ENCODE results near the gene MCCC1.
"Not testable (repeated sequence)": the region's sequence is repeated elsewhere in the genome, so short reads cannot be mapped to it uniquely, and the experiment has no call there.

Gene MCCC1

DNA sequence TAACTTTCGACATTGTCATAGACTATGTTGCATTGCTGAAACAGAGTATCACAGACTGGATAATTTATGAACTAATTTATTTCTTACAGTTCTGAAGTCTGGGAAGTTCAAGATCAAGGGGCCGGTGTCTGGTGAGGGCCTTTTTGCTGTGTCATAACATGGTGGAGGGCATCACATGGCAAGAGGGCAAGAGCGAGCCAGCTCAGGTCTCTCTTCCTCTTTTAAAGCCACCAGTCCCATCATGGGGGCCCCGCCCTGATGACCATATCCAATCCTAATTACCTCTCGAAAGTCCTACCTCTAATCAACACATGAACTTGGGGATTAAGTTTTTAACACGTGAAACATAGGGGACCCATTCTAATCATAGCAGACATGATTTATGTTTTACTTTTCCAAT, 85.4 kb downstream of the MCCC1 start:
- Histone ChIP-seq H3K4me3 (ENCODE audit: low read length) (no peak overlapping the region), H3K4me1 (ENCODE audit: control insufficient read depth, insufficient read depth, low read length) (no peaks in the 10 kb centered on the region), H3K9me3 (ENCODE audit: control insufficient read depth, low read length) (no peaks in the 10 kb centered on the region), H3K36me3 (ENCODE audit: control insufficient read depth, insufficient read depth, low read length, severe bottlenecking) (peaks cover 43% of the 10 kb centered on the region), H3K9ac (ENCODE audit: low read length) (no peak overlapping the region), H3K27me3 (replicated peaks; ENCODE audit: control insufficient read depth, insufficient read depth, low read length) (no peaks in the 10 kb centered on the region)
- no peak for DNase-seq (ENCODE audit: low read depth)

GRCh38 chr3:183013074-183013473, 86.2 kb downstream of the MCCC1 start:
- DNase-seq (ENCODE audit: low read depth): no peak
- no peaks in the 10 kb centered on the region for H3K27me3 ChIP-seq (replicated peaks; ENCODE audit: control insufficient read depth, insufficient read depth, low read length)
- no peak overlapping the region for H3K9ac ChIP-seq (ENCODE audit: low read length)
- peaks cover 37% of the 10 kb centered on the region for H3K36me3 ChIP-seq (ENCODE audit: control insufficient read depth, insufficient read depth, low read length, severe bottlenecking)
- H3K4me1 ChIP-seq (ENCODE audit: control insufficient read depth, insufficient read depth, low read length): no peaks in the 10 kb centered on the region
- no peaks in the 10 kb centered on the region for H3K9me3 ChIP-seq (ENCODE audit: control insufficient read depth, low read length)
- H3K4me3 ChIP-seq (ENCODE audit: low read length): no peak overlapping the region

- Histone ChIP-seq H3K4me3 (ENCODE audit: low read length) (no peak overlapping the region), H3K27me3 (replicated peaks; ENCODE audit: control insufficient read depth, insufficient read depth, low read length) (no peaks in the 10 kb centered on the region), H3K9me3 (ENCODE audit: control insufficient read depth, low read length) (no peaks in the 10 kb centered on the region), H3K9ac (ENCODE audit: low read length) (no peak overlapping the region), H3K4me1 (ENCODE audit: control insufficient read depth, insufficient read depth, low read length) (no peaks in the 10 kb centered on the region), H3K36me3 (ENCODE audit: control insufficient read depth, insufficient read depth, low read length, severe bottlenecking) (peaks cover 6% of the 10 kb centered on the region)
- no peak for DNase-seq (ENCODE audit: low read depth)
These were observed 90.5 kb downstream of the MCCC1 start for GRCh38 chr3:183008800-183009199.

DNA sequence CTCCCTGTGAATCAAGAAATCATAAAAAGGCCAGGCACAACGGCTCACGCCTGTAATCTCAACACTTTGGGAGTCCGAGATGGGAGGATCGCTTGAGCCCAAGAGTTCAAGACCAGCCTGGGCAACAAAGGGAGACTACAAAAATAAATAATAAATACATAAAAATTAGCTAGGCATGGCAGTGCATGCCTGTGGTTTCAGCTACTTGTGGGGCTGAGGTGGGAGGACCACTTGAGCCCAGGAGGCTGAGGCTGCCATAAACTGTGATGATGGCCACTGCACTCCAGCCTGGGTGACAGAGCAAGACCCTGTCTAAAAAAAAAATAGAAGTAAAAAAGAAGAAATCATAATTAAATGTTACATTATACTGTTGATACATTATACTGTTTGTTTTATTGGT, 91.0 kb downstream of the MCCC1 start:
- Histone ChIP-seq H3K36me3 (ENCODE audit: control insufficient read depth, insufficient read depth, low read length, severe bottlenecking) (peaks cover 6% of the 10 kb centered on the region), H3K27me3 (replicated peaks; ENCODE audit: control insufficient read depth, insufficient read depth, low read length) (no peaks in the 10 kb centered on the region), H3K4me1 (ENCODE audit: control insufficient read depth, insufficient read depth, low read length) (no peaks in the 10 kb centered on the region), H3K4me3 (ENCODE audit: low read length) (no peak overlapping the region), H3K9me3 (ENCODE audit: control insufficient read depth, low read length) (no peaks in the 10 kb centered on the region), H3K9ac (ENCODE audit: low read length) (no peak overlapping the region)
- DNase-seq (ENCODE audit: low read depth): no peak

DNA sequence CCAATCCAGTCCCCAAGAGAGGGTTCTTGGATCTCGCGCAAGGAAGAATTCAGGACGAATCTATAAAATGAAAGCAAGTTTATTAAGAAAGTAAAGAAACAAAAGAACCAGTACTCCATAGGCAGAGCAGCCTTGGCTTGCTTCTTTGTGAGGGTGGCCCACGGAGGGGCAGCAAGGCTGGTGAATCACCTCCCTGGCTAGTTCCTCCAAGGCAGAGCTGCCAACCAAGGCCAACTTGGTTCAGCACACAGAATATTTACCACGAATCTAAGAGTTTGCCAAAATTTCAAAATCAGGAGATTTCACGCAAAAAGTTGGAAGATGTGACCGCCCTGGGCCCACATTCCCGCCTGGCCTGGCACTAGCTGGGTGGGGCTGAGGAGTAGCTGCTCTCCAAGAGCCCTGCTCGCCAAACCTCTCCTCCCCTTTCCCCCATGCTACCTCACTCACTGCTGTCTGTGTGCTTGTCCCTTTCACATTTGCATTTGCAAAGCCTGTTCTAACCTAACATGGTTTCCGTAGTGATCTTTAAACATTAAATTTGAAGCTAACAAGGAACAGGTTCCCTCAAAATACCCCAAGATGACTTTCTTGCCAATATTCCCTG, 92.8 kb downstream of the MCCC1 start:
- no peaks in the 10 kb centered on the region for H3K36me3 ChIP-seq (ENCODE audit: control insufficient read depth, insufficient read depth, low read length, severe bottlenecking)
- H3K4me1 ChIP-seq (ENCODE audit: control insufficient read depth, insufficient read depth, low read length): no peaks in the 10 kb centered on the region
- no peak overlapping the region for H3K4me3 ChIP-seq (ENCODE audit: low read length)
- DNase-seq (ENCODE audit: low read depth): no peak
- no peak overlapping the region for H3K9ac ChIP-seq (ENCODE audit: low read length)
- no peaks in the 10 kb centered on the region for H3K27me3 ChIP-seq (replicated peaks; ENCODE audit: control insufficient read depth, insufficient read depth, low read length)
- no peaks in the 10 kb centered on the region for H3K9me3 ChIP-seq (ENCODE audit: control insufficient read depth, low read length)

GRCh38 chr3:182999767-183000166, 99.5 kb downstream of the MCCC1 start:
- no peaks in the 10 kb centered on the region for H3K4me1 ChIP-seq (ENCODE audit: control insufficient read depth, insufficient read depth, low read length)
- H3K27me3 ChIP-seq (replicated peaks; ENCODE audit: control insufficient read depth, insufficient read depth, low read length): no peaks in the 10 kb centered on the region
- no peak overlapping the region for H3K4me3 ChIP-seq (ENCODE audit: low read length)
- no peaks in the 10 kb centered on the region for H3K36me3 ChIP-seq (ENCODE audit: control insufficient read depth, insufficient read depth, low read length, severe bottlenecking)
- no peak overlapping the region for H3K9ac ChIP-seq (ENCODE audit: low read length)
- H3K9me3 ChIP-seq (ENCODE audit: control insufficient read depth, low read length): no peaks in the 10 kb centered on the region
- no peak for DNase-seq (ENCODE audit: low read depth)

DNA sequence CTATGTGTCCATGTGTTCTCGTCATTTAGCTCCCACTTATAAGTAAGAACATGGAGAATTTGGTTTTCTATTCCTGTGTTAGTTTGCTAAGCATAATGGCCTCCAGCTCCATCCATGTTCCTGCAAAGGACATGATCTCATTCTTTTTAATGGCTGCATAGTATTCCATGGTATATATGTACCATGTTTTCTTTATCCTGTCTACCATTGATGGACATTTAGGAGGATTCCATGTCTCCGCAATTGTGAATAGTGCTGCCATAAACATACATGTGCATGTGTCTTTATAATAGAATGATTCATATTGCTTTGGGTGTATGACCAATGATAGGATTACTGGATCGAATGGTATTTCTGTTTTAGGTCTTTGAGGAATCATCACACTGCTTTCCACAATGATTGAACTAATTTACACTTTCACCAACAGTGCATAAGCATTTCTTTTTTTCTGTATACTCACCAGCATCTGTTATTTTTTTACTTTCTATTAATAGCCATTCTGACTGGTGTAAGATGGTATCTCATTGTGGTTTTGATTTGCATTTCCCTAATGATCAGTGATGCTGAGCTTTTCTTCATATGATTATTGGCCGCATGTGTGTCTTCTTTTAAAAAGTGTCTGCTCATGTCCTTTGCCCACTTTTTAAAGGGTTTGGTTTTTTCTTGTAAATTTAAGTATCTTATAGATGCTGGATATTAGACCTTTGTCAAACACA, 105.7 kb downstream of the MCCC1 start:
- not testable (repeated sequence) for DNase-seq (ENCODE audit: low read depth); H3K27me3 ChIP-seq (replicated peaks; ENCODE audit: control insufficient read depth, insufficient read depth, low read length); H3K36me3 ChIP-seq (ENCODE audit: control insufficient read depth, insufficient read depth, low read length, severe bottlenecking); H3K9me3 ChIP-seq (ENCODE audit: control insufficient read depth, low read length); H3K9ac ChIP-seq (ENCODE audit: low read length); H3K4me3 ChIP-seq (ENCODE audit: low read length); H3K4me1 ChIP-seq (ENCODE audit: control insufficient read depth, insufficient read depth, low read length)

- no peaks in the 10 kb centered on the region for H3K9me3 ChIP-seq (ENCODE audit: control insufficient read depth, low read length)
- no peak overlapping the region for H3K9ac ChIP-seq (ENCODE audit: low read length)
- no peaks in the 10 kb centered on the region for H3K4me1 ChIP-seq (ENCODE audit: control insufficient read depth, insufficient read depth, low read length)
- no peak for DNase-seq (ENCODE audit: low read depth)
- H3K36me3 ChIP-seq (ENCODE audit: control insufficient read depth, insufficient read depth, low read length, severe bottlenecking): no peaks in the 10 kb centered on the region
- H3K4me3 ChIP-seq (ENCODE audit: low read length): no peak overlapping the region
- H3K27me3 ChIP-seq (replicated peaks; ENCODE audit: control insufficient read depth, insufficient read depth, low read length): no peaks in the 10 kb centered on the region
These were observed 109.7 kb downstream of the MCCC1 start for GRCh38 chr3:182989566-182989965.

DNA sequence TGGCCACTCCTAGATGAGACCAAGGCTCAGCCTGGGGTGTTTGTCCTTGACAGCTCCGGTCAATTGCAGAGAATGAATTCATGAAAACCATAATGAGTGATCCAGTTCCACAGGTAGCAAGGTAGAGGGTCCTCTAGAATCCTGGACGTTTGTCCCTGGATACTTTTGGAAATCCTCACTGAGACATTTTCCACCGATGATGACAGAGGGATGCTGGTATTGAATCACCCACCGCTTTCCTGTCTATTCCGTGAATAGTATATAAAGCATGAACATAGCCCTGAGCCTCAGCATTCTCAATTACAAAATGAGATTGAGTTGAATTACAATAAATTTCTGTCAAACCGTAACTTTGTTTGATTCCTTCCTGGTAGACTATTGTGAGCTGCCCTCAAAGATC, 113.3 kb downstream of the MCCC1 start:
- Histone ChIP-seq H3K9ac (ENCODE audit: low read length) (no peak overlapping the region), H3K9me3 (ENCODE audit: control insufficient read depth, low read length) (no peaks in the 10 kb centered on the region), H3K36me3 (ENCODE audit: control insufficient read depth, insufficient read depth, low read length, severe bottlenecking) (no peaks in the 10 kb centered on the region), H3K4me3 (ENCODE audit: low read length) (no peak overlapping the region), H3K27me3 (replicated peaks; ENCODE audit: control insufficient read depth, insufficient read depth, low read length) (no peaks in the 10 kb centered on the region), H3K4me1 (ENCODE audit: control insufficient read depth, insufficient read depth, low read length) (peaks cover 14% of the 10 kb centered on the region)
- DNase-seq (ENCODE audit: low read depth): no peak

DNA sequence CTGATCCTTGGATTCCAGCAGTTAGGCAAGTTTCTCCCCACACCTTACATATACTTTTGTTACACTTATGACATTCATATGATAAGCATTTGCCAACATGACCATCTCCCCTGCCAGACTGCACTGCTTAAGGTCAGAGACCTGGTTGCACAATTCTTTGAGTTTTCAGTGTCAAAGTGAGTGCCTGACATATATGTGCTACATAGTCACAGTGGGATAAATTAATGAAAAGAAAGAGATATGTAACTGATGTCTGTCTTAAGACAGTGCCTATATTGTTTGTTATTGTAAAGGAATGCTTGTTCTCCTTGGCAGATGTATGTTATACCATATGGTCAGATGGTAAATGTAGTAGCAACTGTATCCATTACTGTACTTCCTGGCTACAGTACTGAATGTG, 115.4 kb downstream of the MCCC1 start:
- Histone ChIP-seq H3K4me1 (ENCODE audit: control insufficient read depth, insufficient read depth, low read length) (peaks cover 22% of the 10 kb centered on the region), H3K9ac (ENCODE audit: low read length) (no peak overlapping the region), H3K9me3 (ENCODE audit: control insufficient read depth, low read length) (no peaks in the 10 kb centered on the region), H3K36me3 (ENCODE audit: control insufficient read depth, insufficient read depth, low read length, severe bottlenecking) (no peaks in the 10 kb centered on the region), H3K27me3 (replicated peaks; ENCODE audit: control insufficient read depth, insufficient read depth, low read length) (no peaks in the 10 kb centered on the region), H3K4me3 (ENCODE audit: low read length) (no peak overlapping the region)
- peak; percentile 57 for DNase-seq (ENCODE audit: low read depth)

DNA sequence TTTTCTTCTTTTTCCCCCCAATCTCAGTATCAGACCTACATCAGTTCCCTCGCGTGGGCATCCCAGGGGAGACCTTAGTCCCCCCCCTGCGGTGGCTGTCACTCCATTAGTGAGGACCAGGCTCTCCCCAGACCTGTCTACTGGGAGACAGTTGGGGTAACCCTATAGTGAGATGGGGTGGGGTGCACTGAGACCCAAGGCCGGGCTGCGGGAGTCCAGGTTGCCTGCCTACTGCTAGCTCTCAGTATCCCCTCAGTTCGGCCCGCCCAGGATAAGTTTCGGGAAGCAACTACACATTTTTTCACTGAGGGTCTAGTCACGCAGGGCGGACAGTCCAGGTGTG, 118.3 kb downstream of the MCCC1 start:
- H3K9me3 ChIP-seq (ENCODE audit: control insufficient read depth, low read length): no peaks in the 10 kb centered on the region
- H3K4me3 ChIP-seq (ENCODE audit: low read length): peak overlapping the region; percentile 84
- H3K36me3 ChIP-seq (ENCODE audit: control insufficient read depth, insufficient read depth, low read length, severe bottlenecking): no peaks in the 10 kb centered on the region
- DNase-seq (ENCODE audit: low read depth): no peak
- peaks cover 30% of the 10 kb centered on the region for H3K4me1 ChIP-seq (ENCODE audit: control insufficient read depth, insufficient read depth, low read length)
- H3K9ac ChIP-seq (ENCODE audit: low read length): peak overlapping the region; percentile 84
- no peaks in the 10 kb centered on the region for H3K27me3 ChIP-seq (replicated peaks; ENCODE audit: control insufficient read depth, insufficient read depth, low read length)
